Measurements from ENCODE around the gene TNFSF13B.
A peak's percentile ranks its signal among the peaks of the same experiment; 100 is the strongest.
"Not testable (repeated sequence)": the region's sequence is repeated elsewhere in the genome, so short reads cannot be mapped to it uniquely, and the experiment has no call there.

The TNFSF13B gene

GRCh38 chr13:108269601-108270328 is at the start of gene TNFSF13B:
Gene TNFSF13B, plus strand, starts transcription at chr13:108269718. Its CDS starts 178 bp downstream, at chr13:108269896.
- DNase-seq (ENCODE audit: low read depth in 4 of 4, low spot score in 1 of 4): peak in 3 of 4 experiments; percentile 5 to 14 (median 13)

- no peak for DNase-seq (ENCODE audit: low read depth in 4 of 4, low spot score in 1 of 4)
Observed at GRCh38 chr13:108220041-108220440, 49.5 kb upstream of the TNFSF13B start.

GRCh38 chr13:108223687-108224503 is 45.6 kb upstream of the TNFSF13B start:
- no peak for DNase-seq (ENCODE audit: low read depth in 4 of 4, low spot score in 1 of 4)

GRCh38 chr13:108225440-108225839 is 44.1 kb upstream of the TNFSF13B start:
- DNase-seq (ENCODE audit: low read depth in 4 of 4, low spot score in 1 of 4): no peak

GRCh38 chr13:108226184-108226583 is 43.3 kb upstream of the TNFSF13B start:
- no peak for DNase-seq (ENCODE audit: low read depth in 4 of 4, low spot score in 1 of 4)

GRCh38 chr13:108227651-108228272 is 41.8 kb upstream of the TNFSF13B start:
- no peak for DNase-seq (ENCODE audit: low read depth in 4 of 4, low spot score in 1 of 4)

GRCh38 chr13:108230377-108230776 is 39.1 kb upstream of the TNFSF13B start:
- no peak for DNase-seq (ENCODE audit: low read depth in 4 of 4, low spot score in 1 of 4)

- DNase-seq (ENCODE audit: low read depth in 4 of 4, low spot score in 1 of 4): no peak
Observed at GRCh38 chr13:108249150-108249549, 20.4 kb upstream of the TNFSF13B start.

GRCh38 chr13:108257248-108257647 is 12.3 kb upstream of the TNFSF13B start:
- no peak for DNase-seq (ENCODE audit: low read depth in 4 of 4, low spot score in 1 of 4)

- no peak for DNase-seq (ENCODE audit: low read depth in 4 of 4, low spot score in 1 of 4)
Observed at GRCh38 chr13:108263621-108264355, 5.7 kb upstream of the TNFSF13B start.

- DNase-seq (ENCODE audit: low read depth in 4 of 4, low spot score in 1 of 4): no peak
Observed at GRCh38 chr13:108266321-108266990, 3.1 kb upstream of the TNFSF13B start.

GRCh38 chr13:108267347-108267746 is 2.2 kb upstream of the TNFSF13B start:
- DNase-seq (ENCODE audit: low read depth in 4 of 4, low spot score in 1 of 4): no peak

GRCh38 chr13:108267855-108268254 is 1.7 kb upstream of the TNFSF13B start:
- DNase-seq (ENCODE audit: low read depth in 4 of 4, low spot score in 1 of 4): not testable (repeated sequence)

- no peak for DNase-seq (ENCODE audit: low read depth in 4 of 4, low spot score in 1 of 4)
Observed at GRCh38 chr13:108268466-108269112, 929 bp upstream of the TNFSF13B start.

- no peak for DNase-seq (ENCODE audit: low read depth in 4 of 4, low spot score in 1 of 4)
Observed at GRCh38 chr13:108270442-108270841, 924 bp downstream of the TNFSF13B start.

- no peak for DNase-seq (ENCODE audit: low read depth in 4 of 4, low spot score in 1 of 4)
Observed at GRCh38 chr13:108272333-108272732, 2.8 kb downstream of the TNFSF13B start.

- DNase-seq (ENCODE audit: low read depth in 4 of 4, low spot score in 1 of 4): no peak
Observed at GRCh38 chr13:108273429-108274118, 4.1 kb downstream of the TNFSF13B start.

- no peak for DNase-seq (ENCODE audit: low read depth in 4 of 4, low spot score in 1 of 4)
Observed at GRCh38 chr13:108274718-108275117, 5.2 kb downstream of the TNFSF13B start.

- DNase-seq (ENCODE audit: low read depth in 4 of 4, low spot score in 1 of 4): no peak
Observed at GRCh38 chr13:108276060-108276459, 6.5 kb downstream of the TNFSF13B start.
